Retinal pigment epithelial cell (primary cell): ENCODE data around the gene CYS1.
A peak's percentile ranks its signal among the peaks of the same experiment; 100 is the strongest.

Source experiments
- DNase-seq: peaks from one replicate; pipeline ENCODE4 v3.0.0-alpha.2; 2010; ENCODE audit warnings: low read depth
- H3K4me3 ChIP-seq: 2 replicates; pipeline ENCODE4 v1.5.1; 2011; ENCODE audit warnings: mild to moderate bottlenecking, low read length, control low read depth, moderate library complexity
- CTCF ChIP-seq: conservative IDR thresholded peaks from 2 replicates; pipeline ENCODE4 v1.5.1; 2011; ENCODE audit warnings: low read depth, low read length, control low read depth, inconsistent platforms

CYS1 gene

GRCh38 chr2:10085043-10085667 lies 4.9 kb upstream of the CYS1 start:
- no peak for DNase-seq
- no peak for TF ChIP-seq CTCF
- no peak overlapping the region for H3K4me3 ChIP-seq

GRCh38 chr2:10084223-10084865 lies 4.1 kb upstream of the CYS1 start:
- TF ChIP-seq CTCF: no peak
- DNase-seq: no peak
- no peak overlapping the region for H3K4me3 ChIP-seq

GRCh38 chr2:10083692-10084211 lies 3.5 kb upstream of the CYS1 start:
- no peak for TF ChIP-seq CTCF
- no peak for DNase-seq
- no peak overlapping the region for H3K4me3 ChIP-seq

- DNase-seq: no peak
- no peak overlapping the region for H3K4me3 ChIP-seq
- TF ChIP-seq CTCF: no peak
Observed at GRCh38 chr2:10083046-10083445, 2.8 kb upstream of the CYS1 start.

- no peak for TF ChIP-seq CTCF
- DNase-seq: no peak
- no peak overlapping the region for H3K4me3 ChIP-seq
Observed at GRCh38 chr2:10080536-10081304, 509 bp upstream of the CYS1 start.

- TF ChIP-seq CTCF: no peak
- H3K4me3 ChIP-seq: peak overlapping the region; percentile 22
- DNase-seq: no peak
Observed at GRCh38 chr2:10079266-10079869, 843 bp downstream of the CYS1 start.
